Measurements from ENCODE around the gene UCP2.

The UCP2 gene

DNA sequence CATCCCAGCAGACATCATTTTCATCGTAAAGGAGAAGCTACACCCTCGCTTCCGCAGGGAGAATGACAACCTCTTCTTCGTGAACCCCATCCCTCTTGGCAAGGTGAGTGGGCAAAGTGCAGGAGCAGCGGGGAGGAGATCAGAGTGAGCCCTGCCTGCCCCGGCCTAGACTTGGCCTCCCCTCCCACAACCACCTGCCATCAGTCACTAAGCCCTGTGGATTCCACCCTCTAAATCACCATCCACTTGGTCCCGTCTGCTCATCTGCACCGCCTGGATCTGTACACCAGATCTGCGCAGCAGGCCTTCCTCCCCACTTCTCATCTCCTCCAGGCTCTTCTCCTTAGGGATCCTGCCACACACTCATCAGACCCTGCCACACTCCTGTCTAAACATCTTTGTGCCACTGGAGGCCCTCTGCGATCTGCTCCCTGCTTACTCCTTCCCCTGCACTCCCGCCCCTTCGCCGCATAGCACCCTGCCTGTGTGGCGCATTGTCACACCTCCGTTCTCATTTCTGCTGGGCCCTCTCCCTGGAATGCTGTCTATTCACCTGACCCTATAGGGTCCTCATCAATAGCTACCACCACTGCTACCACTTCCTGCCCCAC is 14.2 kb downstream of the UCP2 start:
- no peak for DNase-seq

DNA sequence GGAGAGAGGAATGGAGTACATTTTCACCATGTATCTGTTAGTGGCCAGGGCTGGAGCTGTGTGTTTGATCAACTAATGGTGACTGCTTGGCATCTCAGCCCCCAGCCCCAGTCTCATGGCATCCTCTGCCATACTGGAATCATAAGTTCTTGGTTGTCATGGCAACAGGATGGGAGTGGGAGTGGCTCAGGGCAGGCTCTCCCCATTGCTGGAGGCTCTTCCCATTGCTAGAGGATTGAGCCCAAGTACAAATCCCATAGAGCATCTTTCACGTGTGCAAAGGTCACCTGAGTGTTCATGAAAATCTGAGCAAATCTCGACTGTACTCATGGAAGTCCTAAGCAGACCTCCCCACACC is 16.9 kb downstream of the UCP2 start:
- DNase-seq: no peak

DNA sequence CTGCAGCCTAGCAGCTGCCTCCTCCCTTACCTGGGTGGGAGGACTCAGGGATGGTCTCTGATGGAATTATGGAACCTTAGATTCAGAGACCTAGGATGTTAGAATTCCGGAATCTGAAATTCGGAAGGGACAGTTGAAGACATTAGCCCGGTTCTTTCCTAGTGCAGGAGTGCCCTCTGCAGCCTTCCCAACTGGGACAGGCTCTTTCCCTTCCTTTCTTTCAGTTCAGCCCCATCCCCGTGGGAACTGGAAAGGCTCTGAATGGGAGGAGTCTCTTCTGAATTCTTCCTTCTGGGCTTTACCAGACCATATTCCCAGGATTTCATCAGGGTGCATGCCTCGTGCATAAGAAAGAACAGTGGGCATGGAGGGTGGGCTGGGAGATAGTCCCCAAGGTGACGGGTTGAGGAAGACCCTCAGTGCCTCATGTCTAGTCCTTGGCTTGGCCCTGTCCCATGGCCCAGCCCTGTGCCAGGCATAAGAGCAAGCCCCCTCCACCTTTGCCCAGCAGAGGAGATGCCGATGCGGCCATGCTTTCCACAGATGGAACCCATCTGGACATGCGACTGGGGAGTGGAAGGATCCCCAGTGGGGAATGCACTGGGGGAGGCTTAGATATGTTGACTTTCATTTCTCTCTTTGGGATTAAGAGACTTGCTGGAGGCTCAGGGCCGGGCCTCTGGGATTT is 17.4 kb downstream of the UCP2 start:
- DNase-seq: no peak

DNA sequence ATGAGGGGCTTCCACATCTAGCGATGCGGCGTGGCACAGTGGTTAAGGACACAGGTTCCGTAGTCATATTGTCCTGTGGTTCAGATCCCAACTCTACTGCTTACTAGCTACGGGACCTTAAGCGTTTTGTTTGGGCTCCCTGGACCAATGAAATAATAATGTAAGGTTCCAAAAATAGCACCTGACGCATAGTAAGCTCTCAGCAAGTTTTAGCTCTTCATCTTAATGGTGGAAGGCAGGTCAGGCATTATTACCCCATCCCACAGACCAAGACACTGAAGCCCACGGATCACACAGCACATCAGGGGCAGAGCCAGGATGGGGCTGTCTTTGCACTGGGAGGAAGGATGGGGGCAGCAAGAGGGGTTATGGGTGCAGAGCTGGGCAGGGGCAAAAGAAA is 18.8 kb downstream of the UCP2 start:
- DNase-seq: no peak

GRCh38 chr11:73962101-73962705 is 20.4 kb downstream of the UCP2 start:
- no peak for DNase-seq

DNA sequence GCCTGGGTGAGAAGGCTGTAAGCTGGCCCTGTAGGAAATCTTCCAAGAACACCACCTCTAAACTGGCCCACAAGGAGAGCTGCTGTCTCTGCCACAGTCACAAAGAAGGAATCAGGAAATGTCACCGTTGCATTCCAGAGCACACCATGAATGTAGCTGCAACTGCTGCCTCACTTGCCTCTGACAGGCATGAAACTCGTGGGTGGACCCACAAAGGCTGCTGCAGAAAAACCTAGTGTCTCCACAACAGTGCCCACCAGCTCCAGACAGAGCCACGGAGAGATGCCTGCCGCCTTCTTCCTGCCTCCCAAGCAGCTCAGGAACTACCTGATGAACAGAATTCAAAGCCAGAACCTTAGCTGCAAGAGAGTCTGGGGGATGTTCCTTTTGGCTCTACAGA is 21.3 kb downstream of the UCP2 start:
- no peak for DNase-seq

GRCh38 chr11:73958521-73959141 is 24.0 kb downstream of the UCP2 start:
- no peak for DNase-seq

DNA sequence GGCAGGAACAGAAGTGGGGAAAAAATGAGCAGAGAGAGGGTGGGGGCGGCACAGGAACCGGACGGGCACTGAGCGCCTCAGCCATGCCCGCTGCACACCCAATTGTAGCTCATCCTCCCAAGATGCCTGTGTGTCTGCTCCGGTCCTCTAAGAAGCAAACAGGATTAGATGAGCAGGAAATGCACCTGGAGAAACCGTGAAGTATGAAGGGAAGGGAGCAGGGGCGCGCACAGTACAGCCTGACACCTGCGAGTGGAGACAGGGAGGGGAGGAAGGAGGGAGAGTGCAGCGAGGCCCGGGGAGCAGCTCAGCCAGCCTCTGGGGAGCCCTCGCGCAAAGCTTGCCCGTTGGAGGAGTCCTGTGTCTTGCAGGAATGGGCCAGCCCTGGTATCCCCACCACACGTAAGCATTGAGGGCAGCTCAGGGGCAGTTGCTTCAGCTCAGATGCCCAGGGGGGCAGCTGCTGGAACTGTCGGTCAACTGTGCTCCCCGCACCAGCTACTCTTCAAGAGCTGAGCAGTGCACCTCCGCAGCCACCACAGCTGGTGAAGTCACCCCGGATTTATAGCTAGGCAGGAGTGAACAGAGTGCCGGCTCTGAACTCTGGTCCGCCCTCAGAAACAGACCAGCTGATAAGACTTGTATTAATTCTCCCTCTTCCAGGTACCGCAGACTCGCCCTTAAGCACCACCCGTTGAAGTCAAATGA is 24.8 kb downstream of the UCP2 start:
- DNase-seq: no peak

DNA sequence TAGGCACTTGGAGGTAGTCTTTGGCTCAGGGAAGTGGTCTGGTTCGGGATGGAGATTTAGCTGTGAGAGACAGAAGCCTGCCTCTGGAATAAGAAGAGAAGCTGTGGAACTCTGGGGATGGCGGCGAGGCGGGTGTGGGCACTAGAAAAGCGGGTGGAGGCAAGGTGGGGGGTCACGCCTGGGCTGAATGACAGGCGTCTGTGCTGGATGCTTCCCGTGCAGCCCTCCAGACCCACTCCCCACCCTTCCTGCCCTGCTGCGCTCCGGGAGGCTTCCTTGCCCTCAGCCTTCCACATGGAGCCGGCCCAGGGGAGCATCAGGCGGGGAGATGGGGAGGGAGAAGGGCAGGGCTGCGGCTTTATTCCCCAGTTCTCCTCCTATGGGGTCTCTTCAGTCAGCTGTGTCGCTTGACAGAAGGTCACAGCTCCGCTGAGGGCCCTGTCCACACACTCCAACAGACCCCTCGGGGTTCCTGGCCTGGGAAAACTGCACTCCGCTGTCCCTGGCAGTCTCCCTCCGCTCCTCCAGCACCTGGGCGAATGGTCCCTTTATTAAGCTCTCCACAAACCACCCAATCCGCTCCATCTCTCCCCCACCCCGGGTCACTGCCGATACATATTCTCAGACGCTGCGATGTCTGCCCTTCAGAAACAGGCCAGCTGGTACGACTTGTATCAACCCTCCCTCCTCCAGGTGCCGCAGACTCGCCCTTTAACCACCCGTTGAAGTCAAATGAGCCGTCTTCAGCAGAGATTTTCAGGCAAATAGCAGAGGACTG is 25.6 kb downstream of the UCP2 start:
- DNase-seq: no peak

DNA sequence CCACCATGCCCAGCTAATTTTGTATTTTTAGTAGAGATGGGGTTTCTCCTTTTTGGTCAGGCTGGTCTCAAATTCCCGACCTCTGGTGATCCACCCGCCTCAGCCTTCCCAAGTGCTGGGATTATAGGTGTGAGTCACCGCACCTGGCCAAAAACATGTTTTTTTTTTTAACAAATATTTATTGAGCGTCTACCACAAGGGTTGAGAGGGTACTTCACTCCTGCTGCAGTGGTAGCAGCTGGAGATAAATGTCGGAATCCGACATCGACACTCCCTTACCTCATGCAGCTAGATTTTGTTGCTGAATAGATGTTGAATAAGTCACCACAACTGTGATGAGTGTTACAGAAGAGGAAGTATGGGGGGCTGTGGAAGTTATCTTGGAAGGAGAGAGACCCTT is 30.8 kb downstream of the UCP2 start:
- no peak for DNase-seq

DNA sequence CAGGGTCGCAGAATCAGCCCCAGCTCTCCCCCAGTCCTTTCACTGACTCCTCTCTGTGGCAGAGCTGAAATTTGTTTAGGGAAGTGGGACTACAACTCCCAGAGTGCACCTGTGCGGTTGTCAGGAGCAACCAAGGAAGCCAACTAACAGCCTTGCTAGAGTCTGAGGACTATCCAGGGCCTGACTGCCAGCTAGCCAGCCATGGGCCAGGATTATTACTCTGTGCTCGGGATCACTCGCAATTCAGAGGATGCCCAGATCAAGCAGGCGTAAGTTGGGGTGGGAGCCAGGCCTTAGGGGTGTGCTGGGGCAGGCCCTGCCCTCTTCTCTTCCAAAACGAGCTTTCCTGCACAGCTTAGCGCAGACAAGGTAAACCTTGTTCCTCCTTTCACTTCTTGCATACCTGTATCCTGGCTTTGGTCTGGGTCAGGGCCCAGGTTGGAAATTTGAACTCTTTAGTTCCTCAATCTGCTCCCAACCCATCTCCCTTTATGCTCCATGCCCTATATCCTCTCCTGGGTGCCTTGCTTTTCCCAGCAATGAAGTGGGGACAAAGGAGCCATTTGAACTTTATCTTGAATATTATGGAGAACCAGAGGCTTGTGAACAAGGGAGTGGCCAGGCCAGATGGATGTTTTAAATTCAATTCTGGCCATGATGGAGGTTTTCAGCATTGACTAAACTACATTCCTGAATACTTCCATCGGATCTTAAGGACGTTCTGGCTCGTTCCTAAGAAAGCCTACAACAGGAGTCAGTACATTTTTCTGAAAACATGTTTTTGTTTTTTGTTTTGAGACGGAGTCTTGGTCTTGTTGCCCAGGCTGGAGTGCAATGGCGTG is 31.6 kb downstream of the UCP2 start, which contains the start of gene DNAJB13:
Gene DNAJB13, plus strand, starts transcription at position 158 of the 842 bp plus-strand sequence. Its CDS starts 44 bp downstream, at position 202.
- no peak for DNase-seq

- DNase-seq: no peak
Observed at GRCh38 chr11:73949912-73950311, 32.7 kb downstream of the UCP2 start.

- no peak for DNase-seq
Observed at GRCh38 chr11:73949246-73949645, 33.4 kb downstream of the UCP2 start.

- no peak for DNase-seq
Observed at GRCh38 chr11:73946798-73947458, 35.7 kb downstream of the UCP2 start.

DNA sequence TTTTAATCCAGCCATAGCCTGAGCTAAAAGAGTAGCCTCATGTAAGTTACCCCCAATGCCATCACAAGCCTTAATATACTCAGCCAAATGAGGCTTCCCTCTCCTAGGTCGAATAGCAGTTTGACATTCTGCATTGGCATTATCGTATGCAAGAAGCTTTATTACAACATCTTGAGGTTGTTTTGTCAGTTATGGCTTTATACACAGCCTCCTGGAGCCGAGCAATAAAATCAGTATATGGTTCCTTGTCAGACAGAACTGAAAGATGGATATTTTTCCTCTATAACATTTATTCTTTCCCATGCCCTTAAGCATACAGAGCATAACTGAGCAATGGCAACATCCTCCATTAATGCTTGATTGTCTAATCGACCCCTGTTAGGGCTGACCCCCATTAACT is 37.2 kb downstream of the UCP2 start:
- DNase-seq: no peak

GRCh38 chr11:73944901-73945300 is 37.7 kb downstream of the UCP2 start:
- DNase-seq: no peak

- DNase-seq: no peak
Observed at GRCh38 chr11:73944085-73944484, 38.6 kb downstream of the UCP2 start.

DNA sequence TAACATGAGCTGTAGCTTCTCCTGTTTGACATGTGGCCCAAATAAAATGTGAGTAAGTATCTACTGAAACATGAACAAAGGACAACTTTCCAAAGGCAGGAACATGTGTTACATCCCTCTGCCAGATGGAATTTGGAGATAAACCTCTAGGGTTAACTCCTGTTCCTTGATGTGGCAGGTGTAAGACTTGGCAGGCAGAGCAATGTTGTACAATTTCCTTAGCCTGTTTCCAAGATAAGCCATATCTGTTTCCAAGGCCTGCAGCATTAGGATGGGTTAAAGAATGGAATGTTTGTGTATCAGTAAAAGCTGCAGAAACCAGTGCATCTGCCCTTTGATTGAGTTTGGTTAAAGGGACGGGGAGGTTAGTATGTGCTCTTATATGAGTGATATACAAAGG is 40.6 kb downstream of the UCP2 start:
- DNase-seq: no peak

GRCh38 chr11:73940801-73941570 is 41.7 kb downstream of the UCP2 start:
- DNase-seq: no peak

GRCh38 chr11:73939096-73939495 is 43.5 kb downstream of the UCP2 start:
- DNase-seq: no peak
